Fibroblast of mammary gland (primary cell): Measurements from ENCODE around the gene NT5C3A.

Source experiments
- DNase-seq: peaks from one replicate; pipeline ENCODE4 v3.0.0-alpha.2; 2010; ENCODE audit warnings: low read depth
- H3K4me3 ChIP-seq: 2 replicates; pipeline ENCODE4 v1.5.1; 2011; ENCODE audit warnings: low read depth, mild to moderate bottlenecking, low read length, moderate library complexity; ENCODE audit not compliant: control insufficient read depth
- CTCF ChIP-seq: conservative IDR thresholded peaks from 2 replicates; pipeline ENCODE4 v1.5.1; 2011; ENCODE audit warnings: low read depth, low read length, inconsistent platforms; ENCODE audit not compliant: control insufficient read depth, insufficient read depth

The NT5C3A gene

GRCh38 chr7:33043501-33044400 lies 18.8 kb downstream of the NT5C3A start:
- no peak for DNase-seq
- TF ChIP-seq CTCF, result no peak
- no peak overlapping the region for H3K4me3 ChIP-seq

- H3K4me3 ChIP-seq, result no peak overlapping the region
- no peak for TF ChIP-seq CTCF
- no peak for DNase-seq
These were observed 20.7 kb downstream of the NT5C3A start for GRCh38 chr7:33041631-33042428.

- no peak overlapping the region for H3K4me3 ChIP-seq
- no peak for TF ChIP-seq CTCF
- peak; percentile 50 for DNase-seq
These were observed 21.6 kb downstream of the NT5C3A start for GRCh38 chr7:33040803-33041516.

- H3K4me3 ChIP-seq, result peak overlapping the region; percentile 29
- no peak for DNase-seq
- no peak for TF ChIP-seq CTCF
These were observed 22.7 kb downstream of the NT5C3A start for GRCh38 chr7:33039903-33040292.

GRCh38 chr7:33039257-33039902 lies 23.2 kb downstream of the NT5C3A start:
- DNase-seq, result peak; percentile 36
- peak overlapping the region; percentile 29 for H3K4me3 ChIP-seq
- TF ChIP-seq CTCF, result no peak

- no peak overlapping the region for H3K4me3 ChIP-seq
- no peak for TF ChIP-seq CTCF
- DNase-seq, result no peak
These were observed 23.9 kb downstream of the NT5C3A start for GRCh38 chr7:33038639-33039038.
